H1 (cell line): ENCODE data around the gene TMEM54.

Source experiments
- CTCF ChIP-seq, 3 experiments: IDR thresholded peaks; 1 replicate in 2 of 3; 2 replicates in 1 of 3; pipeline versions ENCODE4 v1.5.1 to v1.6.1; 2011; ENCODE audit warnings: low read length in 3 of 3, mild to moderate bottlenecking in 3 of 3, inconsistent platforms in 2 of 3, low read depth in 1 of 3, moderate library complexity in 1 of 3; ENCODE audit not compliant: insufficient read depth in 1 of 3; ENCODE audit errors: control extremely low read depth in 1 of 3
- POLR2A ChIP-seq, 2 experiments: IDR thresholded peaks; 1 replicate in 1 of 2; 2 replicates in 1 of 2; pipeline ENCODE4 v1.6.1; 2011; ENCODE audit warnings: low read depth in 2 of 2, low read length in 2 of 2, mild to moderate bottlenecking in 2 of 2; ENCODE audit errors: control extremely low read depth in 1 of 2

GRCh38 chr1:32865639-32866405 lies 35.4 kb downstream of the TMEM54 start:
- TF ChIP-seq POLR2A (IDR thresholded peaks at IDR 0.05; ENCODE audit: control extremely low read depth in 1 of 2, low read depth in 2 of 2, low read length in 2 of 2), result no peak
- TF ChIP-seq CTCF (IDR thresholded peaks at IDR 0.05; ENCODE audit: control extremely low read depth in 1 of 3, insufficient read depth in 1 of 3, low read depth in 1 of 3, low read length in 3 of 3), result no peak
